CMK (cell line): ENCODE data around the gene C19orf73.
A peak's percentile ranks its signal among the peaks of the same experiment; 100 is the strongest.
"Not testable (repeated sequence)": the region's sequence is repeated elsewhere in the genome, so short reads cannot be mapped to it uniquely, and the experiment has no call there.

Source experiments
- DNase-seq: peaks from one replicate; pipeline ENCODE4 v3.0.0-alpha.2; 2010; ENCODE audit warnings: low read depth

Gene C19orf73

GRCh38 chr19:49101160-49101559, 17.8 kb downstream of the C19orf73 start:
- no peak for DNase-seq

- DNase-seq, result no peak
Observed at GRCh38 chr19:49098795-49099194, 20.1 kb downstream of the C19orf73 start.

- peak; percentile 70 for DNase-seq
Observed at GRCh38 chr19:49097453-49098288, 21.3 kb downstream of the C19orf73 start.

- no peak for DNase-seq
Observed at GRCh38 chr19:49094505-49095482, 24.1 kb downstream of the C19orf73 start.

- no peak for DNase-seq
Observed at GRCh38 chr19:49092686-49093085, 26.3 kb downstream of the C19orf73 start.

GRCh38 chr19:49091391-49092038, 27.4 kb downstream of the C19orf73 start:
- no peak for DNase-seq

- no peak for DNase-seq
Observed at GRCh38 chr19:49086296-49086695, 32.6 kb downstream of the C19orf73 start.

- DNase-seq, result no peak
Observed at GRCh38 chr19:49085868-49086232, 33.1 kb downstream of the C19orf73 start.

GRCh38 chr19:49085020-49085867, 33.7 kb downstream of the C19orf73 start, which contains the start of gene SNRNP70:
Gene SNRNP70 (plus strand): TSS chr19:49085451. CDS start chr19:49086415, 964 bp downstream.
- peak; percentile 100 for DNase-seq

GRCh38 chr19:49084206-49085019, 34.5 kb downstream of the C19orf73 start:
- DNase-seq, result no peak

GRCh38 chr19:49081273-49081672, 37.7 kb downstream of the C19orf73 start:
- DNase-seq, result no peak

GRCh38 chr19:49080392-49080791, 38.6 kb downstream of the C19orf73 start:
- no peak for DNase-seq

- not testable (repeated sequence) for DNase-seq
Observed at GRCh38 chr19:49074869-49075268, 44.1 kb downstream of the C19orf73 start.

GRCh38 chr19:49073514-49074378, 45.2 kb downstream of the C19orf73 start:
- peak; percentile 79 for DNase-seq

GRCh38 chr19:49071860-49072547, 46.9 kb downstream of the C19orf73 start:
- no peak for DNase-seq

GRCh38 chr19:49070416-49070815, 48.5 kb downstream of the C19orf73 start:
- no peak for DNase-seq

- no peak for DNase-seq
Observed at GRCh38 chr19:49069026-49069425, 49.9 kb downstream of the C19orf73 start.
